ENCODE results near the gene PCBP1. TPM values are rescaled to one million over a fixed set of nuclear protein-coding genes. Genes with fewer than 3 reads are reported as not detected.

The PCBP1 gene
- total and polyA plus RNA-seq, 9 of the 15 experiments (the other 6 are each of a cell fraction or from before 2014, with no cell fraction given), result 19.2 to 407 (median 78.1) TPM

GRCh38 chr2:70121627-70122372 lies 34.5 kb downstream of the PCBP1 start (continued):
- TF ChIP-seq, protein P1, sequence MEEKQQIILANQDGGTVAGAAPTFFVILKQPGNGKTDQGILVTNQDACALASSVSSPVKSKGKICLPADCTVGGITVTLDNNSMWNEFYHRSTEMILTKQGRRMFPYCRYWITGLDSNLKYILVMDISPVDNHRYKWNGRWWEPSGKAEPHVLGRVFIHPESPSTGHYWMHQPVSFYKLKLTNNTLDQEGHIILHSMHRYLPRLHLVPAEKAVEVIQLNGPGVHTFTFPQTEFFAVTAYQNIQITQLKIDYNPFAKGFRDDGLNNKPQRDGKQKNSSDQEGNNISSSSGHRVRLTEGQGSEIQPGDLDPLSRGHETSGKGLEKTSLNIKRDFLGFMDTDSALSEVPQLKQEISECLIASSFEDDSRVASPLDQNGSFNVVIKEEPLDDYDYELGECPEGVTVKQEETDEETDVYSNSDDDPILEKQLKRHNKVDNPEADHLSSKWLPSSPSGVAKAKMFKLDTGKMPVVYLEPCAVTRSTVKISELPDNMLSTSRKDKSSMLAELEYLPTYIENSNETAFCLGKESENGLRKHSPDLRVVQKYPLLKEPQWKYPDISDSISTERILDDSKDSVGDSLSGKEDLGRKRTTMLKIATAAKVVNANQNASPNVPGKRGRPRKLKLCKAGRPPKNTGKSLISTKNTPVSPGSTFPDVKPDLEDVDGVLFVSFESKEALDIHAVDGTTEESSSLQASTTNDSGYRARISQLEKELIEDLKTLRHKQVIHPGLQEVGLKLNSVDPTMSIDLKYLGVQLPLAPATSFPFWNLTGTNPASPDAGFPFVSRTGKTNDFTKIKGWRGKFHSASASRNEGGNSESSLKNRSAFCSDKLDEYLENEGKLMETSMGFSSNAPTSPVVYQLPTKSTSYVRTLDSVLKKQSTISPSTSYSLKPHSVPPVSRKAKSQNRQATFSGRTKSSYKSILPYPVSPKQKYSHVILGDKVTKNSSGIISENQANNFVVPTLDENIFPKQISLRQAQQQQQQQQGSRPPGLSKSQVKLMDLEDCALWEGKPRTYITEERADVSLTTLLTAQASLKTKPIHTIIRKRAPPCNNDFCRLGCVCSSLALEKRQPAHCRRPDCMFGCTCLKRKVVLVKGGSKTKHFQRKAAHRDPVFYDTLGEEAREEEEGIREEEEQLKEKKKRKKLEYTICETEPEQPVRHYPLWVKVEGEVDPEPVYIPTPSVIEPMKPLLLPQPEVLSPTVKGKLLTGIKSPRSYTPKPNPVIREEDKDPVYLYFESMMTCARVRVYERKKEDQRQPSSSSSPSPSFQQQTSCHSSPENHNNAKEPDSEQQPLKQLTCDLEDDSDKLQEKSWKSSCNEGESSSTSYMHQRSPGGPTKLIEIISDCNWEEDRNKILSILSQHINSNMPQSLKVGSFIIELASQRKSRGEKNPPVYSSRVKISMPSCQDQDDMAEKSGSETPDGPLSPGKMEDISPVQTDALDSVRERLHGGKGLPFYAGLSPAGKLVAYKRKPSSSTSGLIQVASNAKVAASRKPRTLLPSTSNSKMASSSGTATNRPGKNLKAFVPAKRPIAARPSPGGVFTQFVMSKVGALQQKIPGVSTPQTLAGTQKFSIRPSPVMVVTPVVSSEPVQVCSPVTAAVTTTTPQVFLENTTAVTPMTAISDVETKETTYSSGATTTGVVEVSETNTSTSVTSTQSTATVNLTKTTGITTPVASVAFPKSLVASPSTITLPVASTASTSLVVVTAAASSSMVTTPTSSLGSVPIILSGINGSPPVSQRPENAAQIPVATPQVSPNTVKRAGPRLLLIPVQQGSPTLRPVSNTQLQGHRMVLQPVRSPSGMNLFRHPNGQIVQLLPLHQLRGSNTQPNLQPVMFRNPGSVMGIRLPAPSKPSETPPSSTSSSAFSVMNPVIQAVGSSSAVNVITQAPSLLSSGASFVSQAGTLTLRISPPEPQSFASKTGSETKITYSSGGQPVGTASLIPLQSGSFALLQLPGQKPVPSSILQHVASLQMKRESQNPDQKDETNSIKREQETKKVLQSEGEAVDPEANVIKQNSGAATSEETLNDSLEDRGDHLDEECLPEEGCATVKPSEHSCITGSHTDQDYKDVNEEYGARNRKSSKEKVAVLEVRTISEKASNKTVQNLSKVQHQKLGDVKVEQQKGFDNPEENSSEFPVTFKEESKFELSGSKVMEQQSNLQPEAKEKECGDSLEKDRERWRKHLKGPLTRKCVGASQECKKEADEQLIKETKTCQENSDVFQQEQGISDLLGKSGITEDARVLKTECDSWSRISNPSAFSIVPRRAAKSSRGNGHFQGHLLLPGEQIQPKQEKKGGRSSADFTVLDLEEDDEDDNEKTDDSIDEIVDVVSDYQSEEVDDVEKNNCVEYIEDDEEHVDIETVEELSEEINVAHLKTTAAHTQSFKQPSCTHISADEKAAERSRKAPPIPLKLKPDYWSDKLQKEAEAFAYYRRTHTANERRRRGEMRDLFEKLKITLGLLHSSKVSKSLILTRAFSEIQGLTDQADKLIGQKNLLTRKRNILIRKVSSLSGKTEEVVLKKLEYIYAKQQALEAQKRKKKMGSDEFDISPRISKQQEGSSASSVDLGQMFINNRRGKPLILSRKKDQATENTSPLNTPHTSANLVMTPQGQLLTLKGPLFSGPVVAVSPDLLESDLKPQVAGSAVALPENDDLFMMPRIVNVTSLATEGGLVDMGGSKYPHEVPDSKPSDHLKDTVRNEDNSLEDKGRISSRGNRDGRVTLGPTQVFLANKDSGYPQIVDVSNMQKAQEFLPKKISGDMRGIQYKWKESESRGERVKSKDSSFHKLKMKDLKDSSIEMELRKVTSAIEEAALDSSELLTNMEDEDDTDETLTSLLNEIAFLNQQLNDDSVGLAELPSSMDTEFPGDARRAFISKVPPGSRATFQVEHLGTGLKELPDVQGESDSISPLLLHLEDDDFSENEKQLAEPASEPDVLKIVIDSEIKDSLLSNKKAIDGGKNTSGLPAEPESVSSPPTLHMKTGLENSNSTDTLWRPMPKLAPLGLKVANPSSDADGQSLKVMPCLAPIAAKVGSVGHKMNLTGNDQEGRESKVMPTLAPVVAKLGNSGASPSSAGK (IDR thresholded peaks at IDR 0.05), result peak; percentile 43
- TF ChIP-seq VEZF1 (CRISPR knock-in tag; IDR thresholded peaks at IDR 0.05) (peak; percentile 48), BCOR (IDR thresholded peaks at IDR 0.05) (no peak), SRSF3 (IDR thresholded peaks at IDR 0.05; ENCODE audit: insufficient read depth, low read length) (no peak), ZNF175 (CRISPR knock-in tag; IDR thresholded peaks at IDR 0.05; ENCODE audit: low read depth) (peak; percentile 62; the same call in 1 of the 2 replicates)

Data from K562 (cell line).